B cell (primary cell): ENCODE measurements around the gene SLC15A3. TPM values are rescaled to one million over a fixed set of nuclear protein-coding genes. Genes with fewer than 3 reads are reported as not detected.

Experiments
- ATAC-seq: fragments of 200-7000 bp; cut with Tn5 transposase; one replicate; pipeline ENCODE4 v1.10.0; 2021; ENCODE audit warnings: low read depth, mild to moderate bottlenecking, moderate number of reproducible peaks, moderate library complexity
- CTCF ChIA-PET: fragments of 350-600 bp; sonication (Branson Sonifier 250); formaldehyde crosslinking; loops from one replicate; lab custom pipeline; 2021; ENCODE audit warnings: antibody characterized with exemption, inconsistent platforms; lab: Charles Lee
- POLR2A ChIA-PET: fragments of 350-600 bp; sonication (Branson Sonifier 250); formaldehyde crosslinking; loops from one replicate; lab custom pipeline; 2021; ENCODE audit warnings: antibody characterized with exemption; lab: Charles Lee
- DNase-seq: peaks from one replicate; pipeline ENCODE4 v3.0.0; 2013
- H2AFZ ChIP-seq: 2 replicates; pipeline ENCODE4 v1.6.1; 2012; ENCODE audit warnings: mild to moderate bottlenecking, low read depth, low read length; ENCODE audit not compliant: insufficient read depth, poor library complexity, severe bottlenecking
- H3K27ac ChIP-seq, 2 donors: 1 replicate in 1 of 2; 2 replicates in 1 of 2; pipeline ENCODE4 v1.5.1; 2012 to 2013; ENCODE audit warnings: low read length in 2 of 2, mild to moderate bottlenecking in 2 of 2, moderate library complexity in 1 of 2
- H3K27me3 ChIP-seq, 4 experiments: fragments of 200-600 bp in 1 of 4; sonication (generic) in 1 of 4; replicated peaks in 1 of 4; 1 replicate in 2 of 4; 2 replicates in 2 of 4; pipeline versions ENCODE4 v1.6.1 to v1.7.0; 2013 to 2016; ENCODE audit warnings: low read length in 3 of 4, mild to moderate bottlenecking in 2 of 4, mixed read lengths in 1 of 4, moderate library complexity in 1 of 4; ENCODE audit not compliant: insufficient read depth in 4 of 4, control insufficient read depth in 3 of 4; ENCODE audit errors: control extremely low read depth in 1 of 4
- H3K36me3 ChIP-seq, 2 experiments: replicated peaks in 1 of 2; 1 replicate in 1 of 2; 2 replicates in 1 of 2; pipeline versions ENCODE4 v1.6.1 to v1.7.1; 2013; ENCODE audit warnings: low read length in 1 of 2; ENCODE audit not compliant: insufficient read depth in 2 of 2, control insufficient read depth in 1 of 2; ENCODE audit errors: control extremely low read depth in 1 of 2, extremely low read depth in 1 of 2
- H3K4me1 ChIP-seq, 2 donors: fragments of 200-600 bp in 1 of 2; sonication (generic) in 1 of 2; 1 replicate in 1 of 2; 2 replicates in 1 of 2; pipeline versions ENCODE4 v1.5.1 to v1.6.1; 2013 to 2017; ENCODE audit warnings: low read length in 2 of 2; ENCODE audit not compliant: control insufficient read depth in 2 of 2, insufficient read depth in 2 of 2
- H3K4me2 ChIP-seq: replicated peaks from 2 replicates; pipeline ENCODE3; 2012; ENCODE audit warnings: mild to moderate bottlenecking, low read depth, low read length; ENCODE audit not compliant: poor library complexity, severe bottlenecking
- H3K4me3 ChIP-seq, 5 experiments: fragments of 200-600 bp in 1 of 5; sonication (generic) in 1 of 5; 1 replicate in 3 of 5; 2 replicates in 2 of 5; pipeline versions ENCODE4 v1.5.1 to v1.7.0; 2011 to 2016; ENCODE audit warnings: low read length in 4 of 5, mild to moderate bottlenecking in 4 of 5, low read depth in 2 of 5, control low read depth in 1 of 5, moderate library complexity in 1 of 5; ENCODE audit not compliant: insufficient read depth in 1 of 5; ENCODE audit errors: control extremely low read depth in 1 of 5, extremely low read depth in 1 of 5
- H3K79me2 ChIP-seq: fragments of 200-600 bp; sonication (generic); one replicate; pipeline ENCODE4 v1.6.0; 2016; ENCODE audit warnings: low read length; ENCODE audit not compliant: control insufficient read depth, insufficient read depth
- H3K9ac ChIP-seq: fragments of 200-600 bp; sonication (generic); 2 replicates; pipeline ENCODE4 v1.6.1; 2017; ENCODE audit warnings: mild to moderate bottlenecking, low read length, moderate library complexity
- H3K9me3 ChIP-seq, 3 donors: one replicate each; pipeline versions ENCODE4 v1.6.1 to v1.7.1; 2013; ENCODE audit warnings: low read length in 2 of 3; ENCODE audit not compliant: control insufficient read depth in 2 of 3, insufficient read depth in 1 of 3; ENCODE audit errors: control extremely low read depth in 1 of 3
- H4K20me1 ChIP-seq: 2 replicates; pipeline ENCODE4 v1.6.0; 2012; ENCODE audit warnings: mild to moderate bottlenecking, low read length; ENCODE audit not compliant: insufficient read depth, control insufficient read depth, poor library complexity, severe bottlenecking
- H3K27ac Mint-ChIP-seq: one replicate; pipeline ENCODE4 v1.8.0; 2021; ENCODE audit warnings: mixed read lengths
- H3K27me3 Mint-ChIP-seq: one replicate; pipeline ENCODE4 v1.8.0; 2021; ENCODE audit warnings: mixed read lengths
- H3K4me1 Mint-ChIP-seq: one replicate; pipeline ENCODE4 v1.8.0; 2021; ENCODE audit warnings: mixed read lengths
- H3K4me3 Mint-ChIP-seq: one replicate; pipeline ENCODE4 v1.8.0; 2021; ENCODE audit warnings: mixed read lengths
- H3K9me3 Mint-ChIP-seq: one replicate; pipeline ENCODE4 v1.8.0; 2022; ENCODE audit warnings: mixed read lengths; ENCODE audit not compliant: insufficient read depth
- CTCF ChIP-seq: fragments of 200-600 bp; IDR thresholded peaks from one replicate; pipeline ENCODE4 v1.8.0; 2022; ENCODE audit warnings: antibody characterized with exemption, mild to moderate bottlenecking
- EZH2 ChIP-seq: IDR thresholded peaks from 2 replicates; pipeline ENCODE4 v1.6.1; 2012; ENCODE audit warnings: borderline replicate concordance, low read depth, mild to moderate bottlenecking, moderate library complexity, low read length; ENCODE audit not compliant: insufficient read depth, poor library complexity, severe bottlenecking
- WGBS: methylation state at CpG from one replicate; pipeline ENCODE4 v1.1.5; 2013; ENCODE audit warnings: missing lambda C conversion rate; ENCODE audit not compliant: insufficient coverage; 5-methylcytosine and 5-hydroxymethylcytosine counted together
- intact Hi-C: fragments of 100-400 bp; cut with micrococcal nuclease; formaldehyde crosslinking; loops from one replicate; pipeline ENCODE4 v1.10.0; 2022
- polyA plus RNA-seq: library from polyadenylated mRNA; depleted of rRNA; stranded (reverse); fragments of >200 nt; gene quantifications from 2 replicates; pipeline ENCODE4 v1.2.3, GENCODE V29; 2012
- total RNA-seq, 2 donors: library from RNA; stranded (reverse); fragments of 120-200 nt in 1 of 2; gene quantifications; 1 replicate in 1 of 2; 2 replicates in 1 of 2; pipeline versions ENCODE4 v1.2.3 to v1.2.4, GENCODE V29; 2013 to 2022

Gene SLC15A3
- total and polyA plus RNA-seq, 2 donors (not counting 1 experiment from before 2014, with no cell fraction given) = 61.5 to 91.4 TPM

- Histone ChIP-seq H3K9ac (no peak overlapping the region), H3K4me2 (no peak overlapping the region), H3K79me2 (peaks cover 71% of the 10 kb centered on the region), H3K27me3 (no peaks in the 10 kb centered on the region), H3K4me3 (no peak overlapping the region), H3K4me1 (peaks cover 38 to 45% of the 10 kb centered on the region in 2 donors), H4K20me1 (peaks cover 78% of the 10 kb centered on the region), H3K36me3 (peaks cover 7 to 58% of the 10 kb centered on the region in 2 experiments), H3K9me3 (no peaks in the 10 kb centered on the region), H2AFZ (no peak overlapping the region), H3K27ac (no peak overlapping the region)
- WGBS = 96% methylated on average over 4 of the region's 15 CpGs
- TF ChIP-seq CTCF = no peak
- no peak for TF ChIP-seq EZH2
- Mint-ChIP-seq H3K27me3 (no peaks in the 10 kb centered on the region), H3K9me3 (no peaks in the 10 kb centered on the region), H3K4me1 (peaks cover 66% of the 10 kb centered on the region), H3K27ac (no peak overlapping the region), H3K4me3 (no peak overlapping the region)
- ATAC-seq (no peak), DNase-seq (no peak)
- ChIA-PET POLR2A (no interaction called here), CTCF (interaction anchor here (0.5 to 2.4 kb wide), 9 partner anchors 7 to 241 kb away, joined by 3 to 10 read pairs (median 4); no protein-coding TSS in a partner anchor)
- intact Hi-C loops = no loop called here
Observed at GRCh38 chr11:60946601-60947264, 5.2 kb downstream of the SLC15A3 start.

- H3K4me3 ChIP-seq = no peak overlapping the region
- H3K27ac Mint-ChIP-seq = peak overlapping the region; percentile 47
- TF ChIP-seq CTCF (no peak), EZH2 (no peak)
- H3K4me1 Mint-ChIP-seq = peaks cover 72% of the 10 kb centered on the region
- peaks cover 85% of the 10 kb centered on the region for H4K20me1 ChIP-seq
- ChIA-PET CTCF (interaction anchor here (0.7 to 2.4 kb wide), 10 partner anchors 9 to 243 kb away, joined by 3 to 10 read pairs (median 4); no protein-coding TSS in a partner anchor), POLR2A (no interaction called here)
- H3K9me3 ChIP-seq = no peaks in the 10 kb centered on the region
- no peaks in the 10 kb centered on the region for H3K27me3 Mint-ChIP-seq
- H3K9me3 Mint-ChIP-seq = no peaks in the 10 kb centered on the region
- no peak overlapping the region for H3K4me3 Mint-ChIP-seq
- H3K4me2 ChIP-seq = no peak overlapping the region
- H3K9ac ChIP-seq = no peak overlapping the region
- intact Hi-C loops = no loop called here
- peaks cover 7 to 73% of the 10 kb centered on the region in 2 experiments for H3K36me3 ChIP-seq
- no peak overlapping the region for H3K27ac ChIP-seq
- no peak overlapping the region for H2AFZ ChIP-seq
- no peaks in the 10 kb centered on the region for H3K27me3 ChIP-seq
- ATAC-seq = no peak
- H3K79me2 ChIP-seq = peaks cover 57% of the 10 kb centered on the region
- WGBS = no CpG with 5 or more reads among the region's 5 CpGs
- peaks cover 36 to 45% of the 10 kb centered on the region in 2 donors for H3K4me1 ChIP-seq
- no peak for DNase-seq
Observed at GRCh38 chr11:60945295-60945667, 6.7 kb downstream of the SLC15A3 start.
